MCF 10A (cell line): ENCODE measurements around the gene STRAP. TPM values are rescaled to one million over a fixed set of nuclear protein-coding genes. Genes with fewer than 3 reads are reported as not detected.

ENCODE experiments used
- BruUV-seq: library from RNA; stranded (reverse); fragments of 400-500 nt; replicated peaks from 2 replicates; lab custom pipeline; 2021; lab: Mats Ljungman, UMichigan
- CTCF ChIA-PET: fragments of 300-600 bp; sonication (Branson Sonifier 250); formaldehyde crosslinking; extraction: SDS; loops from one replicate; lab custom pipeline; 2021; ENCODE audit warnings: antibody characterized with exemption, inconsistent platforms; lab: Yijun Ruan, JAX
- POLR2A ChIA-PET: fragments of 300-600, 350-650 bp; sonication (Branson Sonifier 250); formaldehyde crosslinking; extraction: SDS; loops from one replicate; lab custom pipeline; 2020; ENCODE audit warnings: antibody characterized with exemption, inconsistent platforms; lab: Yijun Ruan, JAX
- DNase-seq: peaks from one replicate; pipeline ENCODE4 v3.0.0-alpha.2; 2018; ENCODE audit not compliant: unreplicated experiment
- H3K27ac Mint-ChIP-seq: one replicate; pipeline ENCODE4 v1.8.0; 2022; ENCODE audit warnings: mild to moderate bottlenecking, low read depth, mixed read lengths; ENCODE audit not compliant: unreplicated experiment
- H3K27me3 Mint-ChIP-seq: one replicate; pipeline ENCODE4 v1.8.0; 2022; ENCODE audit warnings: mixed read lengths; ENCODE audit not compliant: insufficient read depth, unreplicated experiment
- H3K36me3 Mint-ChIP-seq: one replicate; pipeline ENCODE4 v1.8.0; 2022; ENCODE audit warnings: mild to moderate bottlenecking, moderate library complexity, mixed read lengths; ENCODE audit not compliant: insufficient read depth, unreplicated experiment
- H3K4me1 Mint-ChIP-seq: one replicate; pipeline ENCODE4 v1.8.0; 2022; ENCODE audit warnings: mixed read lengths; ENCODE audit not compliant: insufficient read depth, unreplicated experiment
- H3K4me3 Mint-ChIP-seq: one replicate; pipeline ENCODE4 v1.8.0; 2022; ENCODE audit warnings: mild to moderate bottlenecking, moderate library complexity, mixed read lengths; ENCODE audit not compliant: unreplicated experiment
- H3K9me3 Mint-ChIP-seq: one replicate; pipeline ENCODE4 v1.8.0; 2022; ENCODE audit warnings: mixed read lengths; ENCODE audit not compliant: unreplicated experiment
- CTCF ChIP-seq: fragments of 200-600 bp; IDR thresholded peaks from one replicate; pipeline ENCODE4 v1.8.0; 2022; ENCODE audit warnings: antibody characterized with exemption, mild to moderate bottlenecking; ENCODE audit not compliant: unreplicated experiment
- intact Hi-C: fragments of 100-400 bp; cut with micrococcal nuclease; formaldehyde crosslinking; loops from 2 replicates; pipeline ENCODE4 v1.14.1; 2022
- total RNA-seq: library from RNA; stranded (reverse); gene quantifications from 2 replicates; pipeline ENCODE4 v1.2.3, GENCODE V29; 2022

Gene STRAP
- total RNA-seq, 1 experiment from 2014 or later: 233 TPM

DNA sequence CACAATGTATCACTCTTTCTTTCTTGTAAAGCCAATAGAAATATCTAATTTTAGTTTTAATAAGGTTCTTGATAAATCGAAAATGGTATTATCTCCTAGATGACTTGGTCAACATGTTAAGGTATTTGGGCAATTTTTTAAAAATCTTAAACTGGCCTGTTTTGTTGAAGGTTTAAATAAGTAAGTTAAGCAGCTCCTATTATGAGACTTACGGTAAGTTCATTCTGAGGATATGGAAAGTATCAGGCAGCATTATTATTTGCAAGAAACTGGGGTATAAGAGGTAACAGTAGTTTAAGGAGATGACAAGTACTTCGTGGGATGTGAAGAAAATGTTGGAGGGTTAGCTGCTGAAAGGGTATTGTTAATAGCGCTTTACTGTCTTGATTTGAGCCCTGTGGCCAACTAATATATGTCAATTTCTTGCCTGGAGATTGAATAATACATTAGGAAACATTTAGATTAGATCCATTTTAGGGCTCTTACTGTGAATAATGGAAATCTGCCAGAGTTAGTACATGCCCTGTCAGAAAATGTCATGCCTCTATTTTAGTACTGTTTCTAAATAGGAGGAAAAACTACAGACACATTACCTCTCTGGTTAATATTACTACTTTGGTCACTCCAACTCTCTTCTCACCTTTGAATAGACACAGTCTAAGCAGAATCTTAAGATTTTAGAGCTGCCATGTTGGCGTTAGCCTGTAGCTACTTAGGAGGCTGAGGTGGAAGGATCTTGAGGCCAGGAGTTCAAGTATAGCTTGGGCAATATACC, 5.0 kb downstream of the STRAP start:
- no peak for TF ChIP-seq CTCF
- Mint-ChIP-seq H3K27me3 (no peaks in the 10 kb centered on the region), H3K27ac (no peak overlapping the region), H3K9me3 (no peaks in the 10 kb centered on the region), H3K4me1 (peaks cover 44% of the 10 kb centered on the region), H3K4me3 (peak overlapping the region; percentile 17), H3K36me3 (peaks cover 61% of the 10 kb centered on the region)
- ChIA-PET CTCF (interaction anchor here (0.7 to 3.9 kb wide), 2 partner anchors 11 to 99 kb away, joined by 3 to 17 read pairs; no protein-coding TSS in a partner anchor), POLR2A (interaction anchor here (1.3 to 4.5 kb wide), 2 partner anchors 11 to 24 kb away, joined by 3 to 16 read pairs; partner anchors contain the start of gene DERA)
- no TSS peak for BruUV-seq
- no peak for DNase-seq
- intact Hi-C loops: no loop called here

DNA sequence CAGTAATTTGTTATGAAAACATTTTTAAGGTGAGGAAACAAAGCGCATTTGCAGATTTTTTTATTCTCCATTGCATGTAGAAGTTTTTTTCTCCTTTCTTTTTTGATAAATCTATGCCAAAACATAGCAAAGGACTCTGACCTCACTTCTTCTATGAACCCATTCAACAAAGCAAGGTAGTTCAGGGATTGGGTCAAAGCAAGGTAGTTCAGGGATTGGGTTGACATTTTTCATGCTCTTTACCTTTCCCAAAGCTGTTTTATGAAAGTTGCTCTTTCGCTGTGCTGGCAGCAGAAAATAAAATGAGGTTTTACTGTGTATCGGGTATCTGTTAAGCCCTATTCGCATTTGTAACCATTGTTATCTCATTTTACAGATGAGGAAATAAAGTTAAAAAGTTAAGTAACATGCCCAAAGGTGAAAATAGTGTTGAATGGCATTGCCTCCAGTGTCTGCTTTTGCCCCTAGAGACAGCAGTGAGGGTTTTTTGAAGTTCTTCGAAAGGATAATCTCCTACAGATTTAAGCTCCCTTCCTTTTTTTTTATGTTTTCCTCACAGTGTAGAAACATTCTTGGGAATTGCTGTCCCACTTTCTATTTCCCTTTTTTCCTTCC, 10.6 kb downstream of the STRAP start:
- H3K27ac Mint-ChIP-seq: no peak overlapping the region
- DNase-seq: no peak
- H3K4me1 Mint-ChIP-seq: peaks cover 14% of the 10 kb centered on the region
- no peak for TF ChIP-seq CTCF
- ChIA-PET CTCF (interaction anchor here (0.7 kb wide), 2 partner anchors 15 to 349 kb away, joined by 3 to 4 read pairs; no protein-coding TSS in a partner anchor), POLR2A (interaction anchor here (1.1 to 2.9 kb wide), 4 partner anchors 9 to 20 kb away, joined by 3 to 11 read pairs (median 4); partner anchors contain the start of gene DERA)
- peaks cover 71% of the 10 kb centered on the region for H3K36me3 Mint-ChIP-seq
- H3K9me3 Mint-ChIP-seq: no peaks in the 10 kb centered on the region
- intact Hi-C loops: no loop called here
- H3K27me3 Mint-ChIP-seq: no peaks in the 10 kb centered on the region
- no peak overlapping the region for H3K4me3 Mint-ChIP-seq
- BruUV-seq: no TSS peak

DNA sequence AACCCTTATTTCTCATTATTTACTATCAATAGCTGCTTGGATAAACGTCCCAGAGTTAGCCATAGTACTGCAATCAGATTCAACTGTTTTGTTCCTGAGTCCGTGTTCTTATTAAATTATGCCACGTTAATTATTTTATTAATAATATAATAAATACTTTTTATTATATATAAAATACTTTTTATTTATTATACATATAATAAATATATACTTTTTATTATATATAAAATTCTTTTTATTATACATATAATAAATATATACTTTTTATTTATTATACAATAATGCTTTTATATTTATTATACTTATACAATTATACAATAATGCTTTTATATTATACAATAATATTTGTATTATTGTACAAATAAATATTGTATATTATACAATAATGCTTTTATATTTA, 11.1 kb downstream of the STRAP start:
- peaks cover 76% of the 10 kb centered on the region for H3K36me3 Mint-ChIP-seq
- no peaks in the 10 kb centered on the region for H3K9me3 Mint-ChIP-seq
- H3K27ac Mint-ChIP-seq: no peak overlapping the region
- intact Hi-C loops: no loop called here
- no peak for DNase-seq
- no peak for TF ChIP-seq CTCF
- peaks cover 9% of the 10 kb centered on the region for H3K4me1 Mint-ChIP-seq
- no peak overlapping the region for H3K4me3 Mint-ChIP-seq
- BruUV-seq: no TSS peak
- ChIA-PET POLR2A (interaction anchor here (1.1 to 2.9 kb wide), 5 partner anchors 10 to 19 kb away, joined by 3 to 11 read pairs (median 3); partner anchors contain the start of gene DERA), CTCF (interaction anchor here (0.7 kb wide), 2 partner anchors 15 to 349 kb away, joined by 3 to 4 read pairs; no protein-coding TSS in a partner anchor)
- no peaks in the 10 kb centered on the region for H3K27me3 Mint-ChIP-seq

GRCh38 chr12:15896867-15897266, 14.7 kb downstream of the STRAP start:
- Mint-ChIP-seq H3K27ac (no peak overlapping the region), H3K27me3 (no peaks in the 10 kb centered on the region), H3K4me1 (no peaks in the 10 kb centered on the region), H3K9me3 (no peaks in the 10 kb centered on the region), H3K4me3 (no peak overlapping the region), H3K36me3 (peaks cover 78% of the 10 kb centered on the region)
- ChIA-PET CTCF (interaction anchor here (0.7 to 3.0 kb wide), 7 partner anchors 10 to 365 kb away, joined by 3 to 18 read pairs (median 7); partner anchors contain the start of gene DERA), POLR2A (interaction anchor here (2.5 kb wide), 1 partner anchor 14 kb away, joined by 25 read pairs; the partner anchor contains the start of gene STRAP)
- no peak for TF ChIP-seq CTCF
- BruUV-seq: no TSS peak
- intact Hi-C loops: no loop called here
- no peak for DNase-seq
